ENCODE data around the gene ZNF384. TPM values are rescaled to one million over a fixed set of nuclear protein-coding genes. Genes with fewer than 3 reads are reported as not detected.

Gene ZNF384
- polyA plus RNA-seq, 1 donor (not counting 4 experiments of a cell fraction or from before 2014, with no cell fraction given), result 29.0 TPM

GRCh38 chr12:6620885-6621274 is 68.3 kb downstream of the ZNF384 start:
- Histone ChIP-seq H2AFZ (ENCODE audit: control insufficient read depth, low read length) (no peak overlapping the region), H3K36me3 (ENCODE audit: control insufficient read depth in 2 of 2, extremely low read depth in 1 of 2, insufficient read depth in 2 of 2, low read length in 2 of 2) (peaks cover 11 to 16% of the 10 kb centered on the region in 2 experiments), H3K9me1 (ENCODE audit: control insufficient read depth, extremely low read depth, insufficient read depth, low read length) (no peaks in the 10 kb centered on the region), H3K27me3 (ENCODE audit: control insufficient read depth, extremely low read depth, insufficient read depth, low read length) (no peaks in the 10 kb centered on the region), H3K4me1 (ENCODE audit: control insufficient read depth, extremely low read depth, insufficient read depth, low read length) (no peaks in the 10 kb centered on the region), H3K27ac (ENCODE audit: control insufficient read depth, insufficient read depth, low read length) (no peak overlapping the region), H3K9ac (ENCODE audit: control insufficient read depth, extremely low read depth, insufficient read depth, low read length) (no peak overlapping the region), H4K20me1 (ENCODE audit: control insufficient read depth, extremely low read depth, insufficient read depth, low read length) (no peaks in the 10 kb centered on the region), H3K9me3 (ENCODE audit: control insufficient read depth, low read depth, low read length) (no peaks in the 10 kb centered on the region), H3K4me2 (ENCODE audit: control insufficient read depth, extremely low read depth, insufficient read depth, low read depth, low read length) (no peak overlapping the region), H3K79me2 (ENCODE audit: control insufficient read depth, insufficient read depth, low read length) (peaks cover 2% of the 10 kb centered on the region), H3K4me3 (ENCODE audit: control insufficient read depth in 2 of 3, extremely low read depth in 1 of 3, insufficient read depth in 2 of 3, low read depth in 1 of 3, low read length in 3 of 3) (no peak overlapping the region)
- DNase-seq (ENCODE audit: low read depth, low spot score), result no peak
- dilution Hi-C loops (cut with MboI; ENCODE audit: extremely low pct_ligation_motif_present, low sequenced_read_pairs), result no loop called here
- TF ChIP-seq CTCF (optimal IDR thresholded peaks at IDR 0.05 in 1 of 3, IDR thresholded peaks at IDR 0.05 in 1 of 3, conservative IDR thresholded peaks at IDR 0.05 in 1 of 3; ENCODE audit: extremely low read depth in 1 of 3, insufficient read depth in 2 of 3, low read length in 3 of 3) (no peak), EZH2 (IDR thresholded peaks at IDR 0.05; ENCODE audit: low read length) (no peak)
- FAIRE-seq, result no peak

- TF ChIP-seq EZH2 (IDR thresholded peaks at IDR 0.05; ENCODE audit: low read length) (no peak), CTCF (optimal IDR thresholded peaks at IDR 0.05 in 1 of 3, IDR thresholded peaks at IDR 0.05 in 1 of 3, conservative IDR thresholded peaks at IDR 0.05 in 1 of 3; ENCODE audit: extremely low read depth in 1 of 3, insufficient read depth in 2 of 3, low read length in 3 of 3) (peak in 1 of 3 experiments; percentile 33)
- Histone ChIP-seq H4K20me1 (ENCODE audit: control insufficient read depth, extremely low read depth, insufficient read depth, low read length) (no peaks in the 10 kb centered on the region), H2AFZ (ENCODE audit: control insufficient read depth, low read length) (no peak overlapping the region), H3K9ac (ENCODE audit: control insufficient read depth, extremely low read depth, insufficient read depth, low read length) (no peak overlapping the region), H3K27me3 (ENCODE audit: control insufficient read depth, extremely low read depth, insufficient read depth, low read length) (no peaks in the 10 kb centered on the region), H3K27ac (ENCODE audit: control insufficient read depth, insufficient read depth, low read length) (no peak overlapping the region), H3K36me3 (ENCODE audit: control insufficient read depth in 2 of 2, extremely low read depth in 1 of 2, insufficient read depth in 2 of 2, low read length in 2 of 2) (peaks cover 11 to 16% of the 10 kb centered on the region in 2 experiments), H3K4me2 (ENCODE audit: control insufficient read depth, extremely low read depth, insufficient read depth, low read depth, low read length) (no peak overlapping the region), H3K79me2 (ENCODE audit: control insufficient read depth, insufficient read depth, low read length) (peaks cover 2% of the 10 kb centered on the region), H3K9me3 (ENCODE audit: control insufficient read depth, low read depth, low read length) (no peaks in the 10 kb centered on the region), H3K4me1 (ENCODE audit: control insufficient read depth, extremely low read depth, insufficient read depth, low read length) (no peaks in the 10 kb centered on the region), H3K4me3 (ENCODE audit: control insufficient read depth in 2 of 3, extremely low read depth in 1 of 3, insufficient read depth in 2 of 3, low read depth in 1 of 3, low read length in 3 of 3) (no peak overlapping the region), H3K9me1 (ENCODE audit: control insufficient read depth, extremely low read depth, insufficient read depth, low read length) (no peaks in the 10 kb centered on the region)
- dilution Hi-C loops (cut with MboI; ENCODE audit: extremely low pct_ligation_motif_present, low sequenced_read_pairs), result no loop called here
- no peak for DNase-seq (ENCODE audit: low read depth, low spot score)
- FAIRE-seq, result no peak
Measured at GRCh38 chr12:6620137-6620884, 68.9 kb downstream of the ZNF384 start.
